HCT116 (cell line): ENCODE data around the gene PAQR7. TPM values are rescaled to one million over a fixed set of nuclear protein-coding genes. Genes with fewer than 3 reads are reported as not detected.

Source experiments
- ATAC-seq: fragments of 200-7000 bp; cut with Tn5 transposase; 2 replicates; pipeline ENCODE4 v1.9.1; 2020; ENCODE audit warnings: mild to moderate bottlenecking, moderate library complexity
- BruUV-seq: library from RNA; stranded (reverse); fragments of 400-500 nt; replicated peaks from 2 replicates; lab custom pipeline; 2021; lab: Mats Ljungman, UMichigan
- CTCF ChIA-PET: fragments of 300-600 bp; sonication (Branson Sonifier 250); formaldehyde crosslinking; loops from one replicate; lab custom pipeline; 2021; ENCODE audit warnings: antibody characterized with exemption; lab: Charles Lee
- POLR2A ChIA-PET: fragments of 300-600, 350-600 bp; sonication (Branson Sonifier 250); formaldehyde crosslinking; loops from one replicate; lab custom pipeline; 2021; ENCODE audit warnings: antibody characterized with exemption; lab: Charles Lee
- RAD21 ChIA-PET, 2 experiments: fragments of 300-600 bp; sonication (Branson Sonifier 250); formaldehyde crosslinking; loops; one replicate each; lab custom pipeline; 2023; ENCODE audit warnings: low total read pairs in 2 of 2; ENCODE audit not compliant: uncharacterized antibody in 2 of 2, unreplicated experiment in 2 of 2, low non-redundant PET in 1 of 2; lab: Charles Lee
- DNase-seq: peaks from one replicate; pipeline ENCODE4 v3.0.0-alpha.2; 2010; ENCODE audit warnings: low read depth, low spot score
- H2AFZ ChIP-seq: fragments of 200-600 bp; shearing (Covaris generic), sonication (generic); 2 replicates; pipeline ENCODE4 v1.6.1; 2017; ENCODE audit warnings: low read depth, mixed run types, mixed read lengths, antibody characterized with exemption, low read length; ENCODE audit not compliant: poor library complexity, severe bottlenecking
- H3K27ac ChIP-seq: 2 replicates; pipeline ENCODE4 v1.5.1; 2012; ENCODE audit warnings: low read depth, low read length
- H3K27me3 ChIP-seq: fragments of 200-600 bp; sonication (generic); 2 replicates; pipeline ENCODE4 v1.6.1; 2016; ENCODE audit warnings: mixed run types, low read length, mixed read lengths; ENCODE audit not compliant: insufficient read depth
- H3K36me3 ChIP-seq, 2 experiments: fragments of 200-500 bp in 1 of 2; fragments of 200-600 bp in 1 of 2; sonication (Bioruptor generic) in 1 of 2; sonication (generic) in 1 of 2; 2 replicates each; pipeline versions ENCODE4 v1.5.1 to v1.6.1; 2014 to 2016; ENCODE audit warnings: low read length in 2 of 2, inconsistent platforms in 1 of 2, mixed read lengths in 1 of 2, mixed run types in 1 of 2; ENCODE audit not compliant: insufficient read depth in 2 of 2, control insufficient read depth in 1 of 2
- H3K4me1 ChIP-seq, 2 experiments: fragments of 200-600 bp in 1 of 2; sonication (generic) in 1 of 2; 2 replicates each; pipeline versions ENCODE4 v1.5.1 to v1.6.1; 2012 to 2017; ENCODE audit warnings: low read length in 2 of 2, inconsistent platforms in 1 of 2, mild to moderate bottlenecking in 1 of 2, mixed read lengths in 1 of 2, mixed run types in 1 of 2, moderate library complexity in 1 of 2; ENCODE audit not compliant: insufficient read depth in 2 of 2, control insufficient read depth in 1 of 2
- H3K4me2 ChIP-seq: fragments of 200-600 bp; sonication (generic); 2 replicates; pipeline ENCODE4 v1.6.1; 2017; ENCODE audit warnings: mixed run types, low read length, mixed read lengths
- H3K4me3 ChIP-seq, 2 experiments: fragments of 200-600 bp in 1 of 2; sonication (generic) in 1 of 2; replicated peaks in 1 of 2; 2 replicates each; pipeline ENCODE4 v1.5.1; 2011 to 2016; ENCODE audit warnings: low read length in 2 of 2, control low read depth in 1 of 2, low read depth in 1 of 2, mild to moderate bottlenecking in 1 of 2, mixed read lengths in 1 of 2, mixed run types in 1 of 2
- H3K79me2 ChIP-seq: fragments of 200-600 bp; sonication (generic); 2 replicates; pipeline ENCODE4 v1.6.1; 2017; ENCODE audit warnings: mild to moderate bottlenecking, mixed run types, low read length, moderate library complexity, mixed read lengths; ENCODE audit not compliant: insufficient read depth
- H3K9ac ChIP-seq: fragments of 200-600 bp; sonication (generic); 2 replicates; pipeline ENCODE4 v1.6.1; 2016; ENCODE audit warnings: low read length, mixed read lengths
- H3K9me2 ChIP-seq: fragments of 200-600 bp; sonication (generic), shearing (Covaris generic); 2 replicates; pipeline ENCODE4 v1.6.1; 2017; ENCODE audit warnings: mixed run types, mild to moderate bottlenecking, moderate library complexity; ENCODE audit not compliant: insufficient read depth
- H3K9me3 ChIP-seq, 2 experiments: fragments of 200-500 bp in 1 of 2; fragments of 200-600 bp in 1 of 2; sonication (Bioruptor generic) in 1 of 2; sonication (generic) in 1 of 2; 2 replicates each; pipeline ENCODE4 v1.6.1; 2014 to 2017; ENCODE audit warnings: low read length in 2 of 2, mixed read lengths in 2 of 2, inconsistent platforms in 1 of 2, low read depth in 1 of 2, mild to moderate bottlenecking in 1 of 2, mixed run types in 1 of 2, moderate library complexity in 1 of 2; ENCODE audit not compliant: control insufficient read depth in 1 of 2, insufficient read depth in 1 of 2
- H4K20me1 ChIP-seq: fragments of 200-600 bp; sonication (generic), shearing (Covaris generic); 2 replicates; pipeline ENCODE4 v1.6.1; 2017; ENCODE audit warnings: mixed run types, mild to moderate bottlenecking, moderate library complexity; ENCODE audit not compliant: insufficient read depth
- ATF3 ChIP-seq: IDR thresholded peaks from 2 replicates; pipeline ENCODE4 v1.6.1; 2012
- CBX3 ChIP-seq: IDR thresholded peaks from 2 replicates; pipeline ENCODE4 v1.6.1; 2012; ENCODE audit warnings: low read depth
- EGR1 ChIP-seq: IDR thresholded peaks from 2 replicates; pipeline ENCODE4 v1.6.1; 2012; ENCODE audit warnings: low read depth
- ELF1 ChIP-seq: IDR thresholded peaks from 2 replicates; pipeline ENCODE4 v1.6.1; 2012; ENCODE audit warnings: low read depth, borderline replicate concordance
- MAX ChIP-seq: IDR thresholded peaks from 2 replicates; pipeline ENCODE4 v1.6.1; 2012
- RAD21 ChIP-seq: IDR thresholded peaks from 2 replicates; pipeline ENCODE4 v1.6.1; 2012; ENCODE audit warnings: low read depth, mild to moderate bottlenecking
- REST ChIP-seq: IDR thresholded peaks from 2 replicates; pipeline ENCODE4 v1.6.1; 2012; ENCODE audit warnings: low read depth
- ZFX ChIP-seq: fragments of 450-650 bp; IDR thresholded peaks from 2 replicates; pipeline ENCODE4 v1.6.1; 2017
- intact Hi-C: fragments of 100-400 bp; cut with micrococcal nuclease; formaldehyde crosslinking; loops from 2 replicates; pipeline ENCODE4 v1.10.0; 2022
- total RNA-seq: library from RNA; stranded (reverse); gene quantifications from one replicate; pipeline ENCODE4 v1.2.1, GENCODE V29; 2021; ENCODE audit not compliant: unreplicated experiment

The PAQR7 gene
- total RNA-seq, 1 experiment from 2014 or later = 13.1 TPM

GRCh38 chr1:25902462-25902861 is 27.0 kb upstream of the PAQR7 start:
- Histone ChIP-seq H3K27ac (no peak overlapping the region), H3K79me2 (peaks cover 59% of the 10 kb centered on the region), H2AFZ (no peak overlapping the region), H3K36me3 (peaks cover 45 to 60% of the 10 kb centered on the region in 2 experiments), H3K4me1 (peaks cover 5 to 23% of the 10 kb centered on the region in 2 experiments), H3K9me3 (no peaks in the 10 kb centered on the region), H4K20me1 (peaks cover 10% of the 10 kb centered on the region), H3K4me3 (no peak overlapping the region), H3K9ac (no peak overlapping the region), H3K9me2 (no peaks in the 10 kb centered on the region), H3K4me2 (no peak overlapping the region), H3K27me3 (no peaks in the 10 kb centered on the region)
- no peak for ATAC-seq
- CTCF ChIA-PET = interaction anchor here (4.2 kb wide), 1 partner anchor 10 kb away, joined by 12 read pairs; no protein-coding TSS in a partner anchor
- RAD21 ChIA-PET = no interaction called here
- POLR2A ChIA-PET = interaction anchor here (1.6 kb wide), 1 partner anchor 10 kb away, joined by 3 read pairs; no protein-coding TSS in a partner anchor
- no peak for DNase-seq
- TF ChIP-seq ELF1 (no peak), MAX (no peak)
- intact Hi-C loops = no loop called here
- no TSS peak for BruUV-seq

- Histone ChIP-seq H4K20me1 (peaks cover 9% of the 10 kb centered on the region), H2AFZ (no peak overlapping the region), H3K4me2 (no peak overlapping the region), H3K79me2 (peaks cover 58% of the 10 kb centered on the region), H3K27ac (no peak overlapping the region), H3K9me3 (no peaks in the 10 kb centered on the region), H3K36me3 (peaks cover 45 to 60% of the 10 kb centered on the region in 2 experiments), H3K9me2 (no peaks in the 10 kb centered on the region), H3K27me3 (no peaks in the 10 kb centered on the region), H3K9ac (no peak overlapping the region), H3K4me1 (peaks cover 10 to 29% of the 10 kb centered on the region in 2 experiments), H3K4me3 (no peak overlapping the region)
- DNase-seq (no peak), ATAC-seq (no peak)
- CTCF ChIA-PET = interaction anchor here (4.2 kb wide), 1 partner anchor 8 kb away, joined by 12 read pairs; no protein-coding TSS in a partner anchor
- intact Hi-C loops = no loop called here
- POLR2A ChIA-PET = interaction anchor here (0.7 kb wide), 1 partner anchor 798 kb away, joined by 3 read pairs; no protein-coding TSS in a partner anchor
- no peak for TF ChIP-seq ZFX
- TF ChIP-seq MAX = no peak
- TF ChIP-seq EGR1 = no peak
- TF ChIP-seq REST = no peak
- TF ChIP-seq ATF3 = no peak
- TF ChIP-seq CBX3 = no peak
- TF ChIP-seq RAD21 = no peak
- no TSS peak for BruUV-seq
- RAD21 ChIA-PET = no interaction called here
Observed at GRCh38 chr1:25900219-25900618, 24.7 kb upstream of the PAQR7 start.
